ENCODE results near the gene UBE2B. TPM values are rescaled to one million over a fixed set of nuclear protein-coding genes. Genes with fewer than 3 reads are reported as not detected.
"Not testable (repeated sequence)": the region's sequence is repeated elsewhere in the genome, so short reads cannot be mapped to it uniquely, and the experiment has no call there.

The UBE2B gene
- total RNA-seq, 4 donors from 2014 or later, result 61.6 to 124 (median 69.2) TPM

DNA sequence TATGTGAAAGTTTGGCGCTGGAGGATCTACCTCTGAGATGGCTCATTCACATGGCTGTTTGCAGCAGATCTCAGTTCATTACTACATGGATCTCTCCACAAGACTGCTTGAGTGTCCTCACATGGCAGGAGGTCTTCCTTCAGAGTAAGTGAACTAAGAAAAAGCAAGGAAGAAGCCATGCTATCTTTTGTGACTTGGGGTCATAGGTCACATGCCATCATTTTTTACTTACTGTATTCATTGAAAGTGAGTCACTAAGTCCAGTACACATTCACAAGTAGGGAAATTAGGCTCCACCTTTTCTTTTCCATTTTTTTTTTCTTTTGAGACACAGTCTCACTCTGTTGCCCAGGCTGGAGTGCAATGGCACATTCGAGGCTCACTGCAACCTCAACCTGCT, 49.0 kb downstream of the UBE2B start:
- TF ChIP-seq, protein P1, sequence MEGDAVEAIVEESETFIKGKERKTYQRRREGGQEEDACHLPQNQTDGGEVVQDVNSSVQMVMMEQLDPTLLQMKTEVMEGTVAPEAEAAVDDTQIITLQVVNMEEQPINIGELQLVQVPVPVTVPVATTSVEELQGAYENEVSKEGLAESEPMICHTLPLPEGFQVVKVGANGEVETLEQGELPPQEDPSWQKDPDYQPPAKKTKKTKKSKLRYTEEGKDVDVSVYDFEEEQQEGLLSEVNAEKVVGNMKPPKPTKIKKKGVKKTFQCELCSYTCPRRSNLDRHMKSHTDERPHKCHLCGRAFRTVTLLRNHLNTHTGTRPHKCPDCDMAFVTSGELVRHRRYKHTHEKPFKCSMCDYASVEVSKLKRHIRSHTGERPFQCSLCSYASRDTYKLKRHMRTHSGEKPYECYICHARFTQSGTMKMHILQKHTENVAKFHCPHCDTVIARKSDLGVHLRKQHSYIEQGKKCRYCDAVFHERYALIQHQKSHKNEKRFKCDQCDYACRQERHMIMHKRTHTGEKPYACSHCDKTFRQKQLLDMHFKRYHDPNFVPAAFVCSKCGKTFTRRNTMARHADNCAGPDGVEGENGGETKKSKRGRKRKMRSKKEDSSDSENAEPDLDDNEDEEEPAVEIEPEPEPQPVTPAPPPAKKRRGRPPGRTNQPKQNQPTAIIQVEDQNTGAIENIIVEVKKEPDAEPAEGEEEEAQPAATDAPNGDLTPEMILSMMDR (IDR thresholded peaks at IDR 0.05), result no peak
- TF ChIP-seq EP300 (IDR thresholded peaks at IDR 0.05) (no peak), POLR2A (IDR thresholded peaks at IDR 0.05) (no peak)

DNA sequence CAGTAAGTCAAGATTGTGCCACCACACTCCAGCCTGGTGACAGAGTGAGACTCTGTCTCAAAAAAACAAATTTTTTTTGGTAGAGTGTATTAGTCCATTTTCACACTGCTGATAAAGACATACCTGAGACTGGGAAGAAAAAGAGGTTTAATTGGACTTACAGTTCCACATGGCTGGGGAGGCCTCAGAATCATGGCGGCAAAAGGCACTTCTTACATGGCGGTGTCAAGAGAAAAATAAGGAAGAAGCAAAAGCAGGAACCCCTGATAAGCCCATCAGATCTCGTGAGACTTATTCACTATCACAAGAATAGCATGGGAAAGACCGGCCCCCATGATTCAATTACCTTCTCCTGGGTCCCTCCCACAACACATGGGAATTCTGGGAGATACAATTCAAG, 49.7 kb downstream of the UBE2B start:
- not testable (repeated sequence) for DNase-seq (ENCODE audit: low spot score in 2 of 2); H3K4me1 ChIP-seq; H3K4me3 ChIP-seq; H3K27ac ChIP-seq; H3K36me3 ChIP-seq; H3K27me3 ChIP-seq
- 91 to 96% methylated on average over 4 of the region's 4 CpGs for WGBS, 2 donors
- H3K9me3 ChIP-seq, result peaks cover 0 to 15% (median 1%) of the 10 kb centered on the region in 4 donors

More for the DNA sequence above, 49.0 kb downstream of the UBE2B start:
- Histone ChIP-seq H3K4me3 (no peak overlapping the region), H3K4me1 (no peaks in the 10 kb centered on the region), H3K27me3 (no peaks in the 10 kb centered on the region), H3K27ac (no peak overlapping the region), H3K36me3 (no peaks in the 10 kb centered on the region), H3K9me3 (peaks cover 0 to 15% (median 1%) of the 10 kb centered on the region in 4 donors)
- WGBS, 2 donors, result 88 to 93% methylated on average over 2 of the region's 2 CpGs
- DNase-seq (ENCODE audit: low spot score in 2 of 2), result no peak

DNA sequence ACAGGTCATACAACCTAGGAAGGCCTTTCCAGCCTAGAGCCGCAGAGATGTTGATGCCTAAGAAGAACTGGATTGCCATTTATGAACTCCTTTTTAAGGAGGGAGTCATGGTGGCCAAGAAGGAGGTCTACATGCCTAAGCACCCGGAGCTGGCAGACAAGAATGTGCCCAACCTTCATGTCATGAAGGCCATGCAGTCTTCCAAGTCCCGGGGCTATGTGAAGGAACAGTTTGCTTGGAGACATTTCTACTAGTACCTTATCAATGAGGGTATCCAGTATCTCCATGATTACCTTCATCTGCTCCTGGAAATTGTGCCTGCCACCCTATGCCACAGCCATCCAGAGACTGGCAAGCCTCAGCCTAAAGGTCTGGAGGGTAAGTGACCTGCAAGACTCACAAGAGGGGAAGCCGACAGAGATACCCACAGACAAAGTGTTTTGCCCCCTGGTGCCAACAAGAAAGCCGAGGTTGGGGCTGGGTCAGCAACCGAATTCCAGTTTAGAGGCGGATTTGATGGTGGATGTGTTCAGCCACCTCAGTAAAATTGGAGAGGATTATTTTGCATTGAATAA, 51.5 kb downstream of the UBE2B start:
- H3K27ac ChIP-seq, result no peak overlapping the region
- peaks cover 0 to 3% of the 10 kb centered on the region in 2 donors for H3K27me3 ChIP-seq
- DNase-seq (ENCODE audit: low spot score in 2 of 2), result no peak
- no peaks in the 10 kb centered on the region for H3K4me1 ChIP-seq
- WGBS, 2 donors, result 86 to 87% methylated on average over 7 of the region's 7 CpGs
- H3K36me3 ChIP-seq, result no peaks in the 10 kb centered on the region
- TF ChIP-seq EP300 (IDR thresholded peaks at IDR 0.05) (no peak), POLR2A (IDR thresholded peaks at IDR 0.05) (no peak)
- TF ChIP-seq, protein P1 (IDR thresholded peaks at IDR 0.05), result no peak
- peaks cover 0 to 15% (median 1%) of the 10 kb centered on the region in 4 donors for H3K9me3 ChIP-seq
- H3K4me3 ChIP-seq, result no peak overlapping the region

DNA sequence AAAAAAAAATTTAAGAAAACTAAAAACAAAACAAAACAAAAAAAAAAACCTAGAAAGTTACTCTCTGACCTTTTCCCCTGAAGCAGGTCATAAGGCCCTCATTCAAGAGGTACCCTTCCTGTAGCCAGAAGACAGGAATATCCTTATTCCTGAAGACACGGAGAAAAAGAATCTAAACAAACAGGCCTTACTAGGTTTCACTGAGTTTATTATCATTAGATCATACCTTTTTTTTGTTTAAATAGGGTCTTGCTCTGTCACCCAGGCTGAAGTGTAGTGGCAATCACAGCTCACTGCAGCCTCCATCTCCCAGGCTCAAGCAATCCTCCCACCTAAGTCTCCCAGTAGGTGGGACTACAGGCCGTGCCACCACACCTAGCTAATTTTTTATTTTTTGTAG, 52.0 kb downstream of the UBE2B start:
- DNase-seq (ENCODE audit: low spot score in 2 of 2), result no peak
- no peaks in the 10 kb centered on the region for H3K36me3 ChIP-seq
- no peak overlapping the region for H3K4me3 ChIP-seq
- WGBS, 2 donors, result 76 to 77% methylated on average over 2 of the region's 2 CpGs
- no peaks in the 10 kb centered on the region for H3K4me1 ChIP-seq
- TF ChIP-seq, protein P1 (IDR thresholded peaks at IDR 0.05), result no peak
- TF ChIP-seq EP300 (IDR thresholded peaks at IDR 0.05) (no peak), POLR2A (IDR thresholded peaks at IDR 0.05) (no peak)
- H3K27ac ChIP-seq, result no peak overlapping the region
- H3K27me3 ChIP-seq, result peaks cover 0 to 3% of the 10 kb centered on the region in 2 donors
- H3K9me3 ChIP-seq, result peaks cover 0 to 14% (median 1%) of the 10 kb centered on the region in 4 donors

DNA sequence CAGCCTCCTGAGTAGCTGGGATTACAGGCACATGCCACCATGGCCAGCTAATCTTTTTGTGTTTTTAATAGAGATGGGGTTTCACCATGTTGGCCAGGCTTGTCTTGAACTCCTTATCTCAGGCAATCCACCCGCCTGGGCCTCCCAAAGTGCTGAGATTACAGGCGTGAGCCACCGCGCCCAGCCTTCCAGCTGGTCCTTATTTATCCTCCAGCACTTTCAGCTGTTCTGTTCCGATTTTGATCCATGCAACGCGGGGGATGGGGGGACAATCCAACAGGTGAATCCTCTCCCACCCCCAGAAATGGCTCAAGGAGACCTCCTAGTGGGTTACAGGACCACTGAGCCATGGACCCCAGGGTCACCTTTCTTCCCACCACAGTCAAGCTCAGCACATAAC, 55.0 kb downstream of the UBE2B start:
- no peaks in the 10 kb centered on the region for H3K4me1 ChIP-seq
- DNase-seq (ENCODE audit: low spot score in 2 of 2), result no peak
- 91% methylated on average over 7 of the region's 7 CpGs for WGBS, 2 donors

More for the DNA sequence above, 55.0 kb downstream of the UBE2B start:
- H3K36me3 ChIP-seq, result no peaks in the 10 kb centered on the region
- no peak overlapping the region for H3K27ac ChIP-seq
- no peaks in the 10 kb centered on the region for H3K9me3 ChIP-seq
- no peak overlapping the region for H3K4me3 ChIP-seq
- TF ChIP-seq POLR2A (IDR thresholded peaks at IDR 0.05), result no peak
- TF ChIP-seq, protein P1 (IDR thresholded peaks at IDR 0.05), result no peak
- TF ChIP-seq EP300 (IDR thresholded peaks at IDR 0.05), result no peak
- H3K27me3 ChIP-seq, result peaks cover 0 to 3% of the 10 kb centered on the region in 2 donors

All from tibial nerve (tissue), 4 donors.